CD4-positive, alpha-beta T cell treated with Interleukin-6 at 100 ng/mL for 8 hours (primary cell): Measurements from ENCODE around the gene NDUFS8.
"Not testable (repeated sequence)": the region's sequence is repeated elsewhere in the genome, so short reads cannot be mapped to it uniquely, and the experiment has no call there.

Source experiments
- DNase-seq: peaks from one replicate; pipeline ENCODE4 v3.0.0-alpha.2; 2020; ENCODE audit warnings: mixed read lengths, low spot score

The NDUFS8 gene

DNA sequence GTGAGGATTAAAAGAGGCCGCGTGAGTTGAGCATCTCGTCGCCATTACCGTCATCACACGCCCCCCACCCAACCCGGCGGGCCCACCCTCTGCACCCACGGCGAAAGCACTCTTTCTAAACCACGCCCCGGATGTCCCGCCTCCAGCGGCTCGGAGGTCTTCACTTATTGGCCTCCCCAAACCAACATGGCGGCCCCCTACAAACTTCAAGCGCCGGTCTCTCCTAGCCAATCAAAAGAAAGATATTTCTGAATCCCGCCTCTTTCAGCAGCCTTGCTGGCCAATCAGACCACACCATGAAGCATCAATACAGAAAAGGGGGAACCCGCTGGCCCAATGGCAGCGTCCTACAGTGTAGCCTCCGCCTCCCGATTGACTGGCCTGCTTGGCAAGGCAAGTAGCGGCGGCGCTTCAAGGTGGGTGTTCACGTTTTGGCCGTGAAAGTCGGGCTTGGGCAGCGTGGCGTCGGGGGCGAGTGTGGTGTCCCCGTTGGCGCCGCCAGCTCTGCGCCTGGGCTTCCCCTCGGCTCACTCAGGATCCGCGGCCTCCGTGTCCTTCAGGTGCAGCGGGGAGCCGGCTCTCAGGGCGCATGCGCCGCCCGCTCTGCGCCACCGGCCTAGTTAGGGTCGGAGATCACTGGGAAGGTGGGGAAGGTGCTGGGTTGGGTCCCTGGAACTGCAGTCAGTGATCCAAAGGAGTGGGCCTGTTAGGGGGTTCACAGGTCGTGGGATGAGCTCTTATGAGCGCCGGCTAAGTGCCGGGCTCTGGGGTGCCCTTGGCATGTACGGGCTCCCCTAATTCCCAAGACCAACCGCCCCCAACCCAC is at the start of gene NDUFS8:
Gene NDUFS8, plus strand, starts transcription at position 364 of the 826 bp plus-strand sequence. CDS start 1,471 bp downstream, outside the sequence.
- DNase-seq = peak; percentile 98

DNA sequence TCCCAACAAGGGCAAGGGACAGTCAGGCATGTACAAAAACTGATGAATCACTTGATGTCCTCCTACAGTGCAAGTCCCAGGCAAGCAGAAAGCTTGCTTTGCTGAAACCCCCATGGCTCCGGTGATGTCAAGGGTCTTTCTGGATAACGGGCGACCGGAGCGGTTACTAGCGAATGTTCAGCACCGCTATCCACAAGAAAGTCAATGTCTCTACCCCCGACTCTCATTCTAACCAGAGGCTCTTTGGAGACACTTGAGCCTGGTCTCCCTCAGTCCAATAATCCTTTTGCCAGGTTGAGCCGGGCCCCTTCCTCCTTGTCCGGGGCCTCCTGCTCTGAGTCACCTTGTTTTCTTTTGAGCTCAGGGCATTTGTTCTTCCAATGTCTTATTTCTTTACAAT is 49.3 kb upstream of the NDUFS8 start:
- not testable (repeated sequence) for DNase-seq

DNA sequence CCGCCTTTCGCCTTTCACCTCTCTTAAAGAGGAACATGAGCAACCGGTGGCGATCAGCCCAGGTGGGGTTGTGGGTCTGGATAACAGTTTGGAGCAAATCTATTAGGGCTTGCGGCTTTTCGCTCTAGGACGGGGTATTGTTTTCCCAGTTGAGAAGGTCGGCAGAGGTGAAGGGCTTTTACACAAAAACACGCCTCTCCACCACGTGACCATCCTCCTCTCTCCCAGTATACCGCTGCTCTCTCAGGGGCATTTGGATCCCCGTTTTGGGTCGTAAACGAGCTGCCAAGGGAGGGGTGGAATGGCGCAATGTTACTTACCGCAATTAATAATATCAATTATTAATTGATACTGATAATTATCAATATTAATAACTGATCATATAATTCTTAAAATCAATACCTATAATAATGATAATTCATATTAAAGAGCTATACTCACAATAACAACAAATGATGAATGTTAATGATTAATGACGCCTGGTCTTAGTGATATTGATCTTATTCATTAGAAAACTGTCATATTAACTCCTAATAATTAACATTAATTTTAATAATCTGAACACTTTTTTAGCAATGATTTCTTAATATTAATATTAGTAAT is 48.1 kb upstream of the NDUFS8 start:
- not testable (repeated sequence) for DNase-seq

DNA sequence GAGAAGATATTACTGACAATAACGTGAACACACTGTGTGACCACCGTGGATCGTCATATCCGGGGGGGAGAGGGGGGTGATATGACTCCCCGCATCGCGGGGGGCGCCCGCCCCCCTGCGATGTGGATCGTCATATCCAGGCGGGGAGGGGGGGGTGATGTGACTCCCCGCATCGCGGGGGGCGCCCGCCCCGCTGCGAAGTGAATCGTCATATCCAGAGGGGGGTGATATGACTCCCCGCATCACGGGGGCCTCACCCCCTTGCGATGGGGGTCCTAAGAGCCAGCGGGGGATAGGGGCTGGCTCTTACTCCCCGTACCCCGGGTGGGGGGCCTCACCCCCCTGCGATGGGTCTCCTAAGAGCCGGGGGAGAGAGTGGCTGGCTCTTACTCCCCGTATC is 46.5 kb upstream of the NDUFS8 start:
- no peak for DNase-seq

DNA sequence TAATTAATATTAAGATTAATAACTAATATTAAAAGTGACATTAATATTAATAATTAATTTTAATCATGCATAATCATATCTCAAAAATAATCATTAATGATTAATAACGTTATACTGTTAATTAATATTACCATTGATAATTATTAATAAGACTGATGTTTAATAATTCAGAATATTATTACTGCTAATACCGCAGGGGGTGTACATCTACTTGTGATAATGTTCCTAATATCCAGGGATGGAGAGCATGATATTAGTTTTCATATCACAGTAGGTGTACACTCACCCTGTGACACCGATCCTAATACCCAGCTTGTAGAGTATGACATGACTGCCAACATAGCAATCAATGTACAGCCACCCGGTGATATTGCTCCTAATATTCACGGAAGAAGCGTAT is 45.2 kb upstream of the NDUFS8 start:
- not testable (repeated sequence) for DNase-seq

DNA sequence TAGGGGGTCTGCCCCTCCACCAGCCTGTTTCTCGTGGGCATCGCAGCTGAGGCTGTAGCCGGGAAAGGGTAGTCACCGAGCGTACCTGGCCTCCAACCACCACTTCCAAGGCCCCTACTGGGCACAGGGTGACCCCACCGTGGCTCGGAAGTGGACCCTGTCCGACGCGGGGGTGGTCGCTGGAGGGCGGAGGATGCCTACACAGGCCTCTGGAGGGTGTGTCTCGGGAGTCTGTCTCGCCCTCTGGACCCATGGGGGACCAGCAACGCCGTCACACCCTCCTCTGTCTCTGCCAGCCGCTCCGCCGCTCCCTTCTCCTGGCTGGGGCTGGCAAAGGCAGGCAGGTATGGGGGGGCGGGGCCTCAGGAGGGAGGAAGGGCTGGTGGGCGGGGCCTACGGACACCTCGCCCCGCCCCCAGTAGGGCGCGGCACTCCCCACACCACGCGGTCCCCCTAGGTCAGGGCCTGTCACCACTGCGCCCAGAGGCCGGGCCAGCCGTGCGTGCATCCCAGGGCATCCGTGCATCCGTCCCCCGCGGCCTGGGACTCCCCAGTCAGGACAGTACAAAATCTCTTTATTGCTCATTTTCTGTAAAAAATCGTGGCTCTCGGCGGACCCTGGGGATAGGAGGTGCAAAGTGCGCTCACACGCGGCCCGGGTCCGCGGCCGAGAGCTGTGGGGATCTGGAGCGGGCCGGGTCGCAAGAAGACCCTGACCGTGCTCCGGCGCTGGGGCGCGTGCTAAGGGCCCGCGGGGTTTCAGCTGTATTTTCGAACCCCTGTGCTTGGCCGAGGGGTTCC is 39.7 kb upstream of the NDUFS8 start:
- DNase-seq = not testable (repeated sequence)

DNA sequence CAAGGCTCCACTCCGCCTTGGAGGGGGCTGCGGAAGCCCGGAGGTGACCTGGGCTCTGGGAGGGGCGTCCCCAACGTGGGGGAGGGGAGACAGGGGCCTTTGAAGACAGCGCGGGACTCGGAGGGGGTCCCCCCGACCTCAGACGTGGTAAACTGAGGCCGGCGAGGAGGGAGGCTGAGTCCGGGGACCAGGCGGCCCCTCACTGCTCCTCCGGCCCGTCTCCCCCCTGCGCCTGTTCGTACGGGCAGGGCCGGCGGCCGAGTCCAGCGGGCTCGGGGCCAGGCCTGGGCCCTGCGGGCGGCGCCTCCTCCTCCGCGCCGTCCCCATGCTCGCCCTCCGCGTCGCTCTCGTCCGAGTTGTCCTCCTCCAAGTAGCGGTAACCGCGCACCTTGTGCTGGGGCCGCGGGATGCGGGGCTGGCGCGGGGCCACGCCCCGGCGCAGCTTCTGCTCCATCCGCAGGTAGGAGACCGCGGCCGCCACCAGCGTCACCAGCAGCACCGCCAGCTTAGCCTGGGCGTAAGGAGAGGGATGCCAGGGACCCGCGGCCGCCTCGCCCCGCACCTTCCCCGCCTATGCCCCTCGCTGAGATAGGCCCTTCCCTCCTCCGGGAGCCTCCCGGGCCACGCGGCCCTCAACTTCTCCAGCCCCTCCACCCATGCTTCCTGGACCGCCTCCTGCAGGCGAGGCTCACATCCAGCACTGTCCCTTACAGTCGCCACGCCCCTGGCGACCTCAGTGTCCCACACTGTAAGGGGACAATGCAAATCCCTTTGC is 38.9 kb upstream of the NDUFS8 start:
- not testable (repeated sequence) for DNase-seq

DNA sequence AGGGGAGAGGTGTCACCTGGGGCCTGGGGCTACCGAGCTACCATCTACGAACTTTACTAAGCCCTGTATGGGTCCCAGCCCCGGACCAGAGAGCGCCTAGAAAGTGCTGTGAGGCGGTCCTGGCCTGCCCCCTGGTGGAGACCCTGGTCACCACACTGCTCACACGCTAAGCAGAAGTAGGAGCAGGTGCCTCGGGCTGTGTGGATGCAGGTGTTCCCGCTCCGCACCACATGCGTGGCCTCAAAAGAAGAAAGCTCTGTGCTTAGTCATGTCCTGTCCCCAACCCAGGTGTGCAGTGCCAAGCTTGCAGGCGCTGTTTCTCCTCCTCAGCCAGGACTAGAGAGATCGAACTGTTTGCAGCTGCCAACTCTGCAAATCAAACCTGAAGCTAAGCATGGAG is 36.7 kb upstream of the NDUFS8 start:
- DNase-seq = peak; percentile 68

DNA sequence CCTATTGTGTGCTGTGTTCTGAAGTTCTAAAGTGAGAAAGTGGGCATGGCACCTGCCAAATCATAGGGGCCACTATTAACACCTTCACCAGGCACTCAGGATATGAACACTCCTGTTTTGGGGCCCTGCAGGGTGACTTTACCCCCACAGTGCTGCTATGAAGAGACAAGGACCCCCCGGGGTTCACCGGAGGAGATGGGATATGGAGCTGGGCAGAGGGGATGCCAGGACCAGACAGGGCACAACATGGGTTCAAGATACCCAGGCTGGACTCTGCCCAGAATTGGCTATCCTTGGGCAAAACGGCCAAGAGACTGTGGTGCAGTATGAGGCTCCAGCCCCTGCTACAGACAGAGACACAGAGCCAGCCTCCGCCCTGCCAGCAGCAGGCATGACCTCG is 36.1 kb upstream of the NDUFS8 start:
- DNase-seq = not testable (repeated sequence)

DNA sequence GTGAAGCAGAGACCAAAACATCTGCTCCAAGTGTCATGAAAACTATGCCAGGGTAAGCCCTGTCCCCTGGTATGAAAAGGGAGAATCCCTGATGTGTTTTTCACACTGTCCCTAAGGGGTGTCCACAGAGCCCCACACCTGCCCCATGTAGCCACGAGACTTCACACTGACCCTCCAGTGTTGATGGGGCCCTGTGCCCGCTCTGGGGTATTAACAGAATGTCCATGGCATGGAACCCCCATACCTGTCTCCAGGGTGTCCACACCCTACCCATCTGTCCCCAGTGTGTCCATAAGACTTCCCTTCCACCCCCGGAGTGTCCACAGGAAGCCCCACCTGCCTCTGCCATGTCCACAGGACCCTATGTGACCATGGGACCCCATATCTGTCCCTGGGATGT is 35.4 kb upstream of the NDUFS8 start:
- not testable (repeated sequence) for DNase-seq

DNA sequence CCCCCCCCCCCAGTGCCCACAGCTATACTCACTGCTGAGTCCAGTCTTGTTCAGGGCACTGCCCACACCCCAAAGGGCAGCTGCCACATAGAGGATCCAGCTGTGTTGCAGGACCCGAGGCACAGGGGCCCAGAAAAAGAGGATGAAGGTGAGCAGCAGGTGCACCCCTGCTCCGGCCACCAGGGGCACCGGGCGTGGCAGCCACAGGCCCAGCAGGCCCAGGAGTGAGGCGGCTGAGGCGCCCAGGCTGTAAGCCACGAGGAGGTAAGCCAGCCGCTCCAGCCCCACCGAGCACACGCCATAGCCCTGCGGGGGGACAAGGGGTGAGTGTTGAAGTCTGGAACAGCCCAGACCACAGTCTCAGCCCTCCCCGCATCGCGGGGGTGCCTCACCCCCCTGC is 34.9 kb upstream of the NDUFS8 start:
- DNase-seq = not testable (repeated sequence)

DNA sequence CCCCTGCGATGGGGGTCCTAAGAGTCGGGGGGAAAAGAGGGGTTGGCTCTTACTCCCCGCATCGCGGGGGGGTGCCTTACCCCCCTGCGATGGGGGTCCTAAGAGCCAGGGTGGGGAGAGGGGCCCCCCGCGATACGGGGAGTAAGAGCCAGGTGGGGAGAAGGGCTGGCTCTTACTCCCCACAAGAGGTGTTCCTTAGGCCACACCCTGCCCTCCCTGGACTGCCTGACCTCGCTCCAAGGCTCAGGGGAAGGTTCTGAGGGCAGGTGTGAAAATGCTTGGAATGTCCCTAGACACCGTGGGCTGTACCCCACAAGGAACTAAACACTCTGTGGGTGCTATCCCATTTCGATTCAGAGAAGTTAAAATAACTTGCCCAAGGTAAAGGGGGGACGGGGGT is 34.4 kb upstream of the NDUFS8 start:
- DNase-seq = no peak

DNA sequence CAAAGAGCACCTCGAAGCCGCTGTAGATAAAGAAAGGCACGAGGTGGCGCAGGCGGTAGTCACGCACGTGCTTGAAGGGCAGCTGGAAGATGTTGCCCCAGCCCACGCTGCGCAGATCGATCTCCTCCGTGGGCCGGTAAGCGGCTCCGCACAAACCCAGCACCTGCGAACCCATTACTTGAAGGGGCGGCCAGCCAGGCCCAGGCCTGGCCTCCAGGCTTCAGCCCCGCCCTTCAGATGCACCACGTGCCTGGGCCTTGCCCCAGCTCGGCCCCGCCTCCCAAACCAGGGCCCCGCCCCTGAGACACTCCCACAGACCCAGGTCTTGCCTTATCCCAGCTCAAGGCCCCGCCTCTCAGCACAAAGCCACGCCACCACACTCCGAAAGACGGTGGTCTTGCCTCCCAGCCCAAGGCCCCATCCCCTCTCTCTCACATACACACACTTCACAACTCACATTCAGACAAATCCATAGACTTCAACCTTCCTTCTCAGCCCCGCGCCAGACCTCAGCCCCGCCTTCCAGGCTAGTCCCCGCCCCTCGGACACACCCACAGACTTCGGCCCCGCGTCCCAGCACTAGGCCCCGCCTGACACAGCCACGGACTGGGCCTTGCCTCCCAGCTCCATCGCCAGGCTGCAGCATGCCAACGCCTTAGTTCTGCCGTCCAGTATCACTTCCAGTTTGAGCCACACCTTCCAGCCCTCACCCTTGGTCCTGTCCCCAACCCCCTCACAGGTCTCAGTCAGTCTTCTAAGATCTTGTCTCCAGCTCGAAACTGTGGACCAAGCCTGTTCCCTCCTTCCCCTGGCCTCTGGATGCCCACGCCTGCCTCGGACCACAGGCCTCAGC is 33.6 kb upstream of the NDUFS8 start:
- DNase-seq = no peak

DNA sequence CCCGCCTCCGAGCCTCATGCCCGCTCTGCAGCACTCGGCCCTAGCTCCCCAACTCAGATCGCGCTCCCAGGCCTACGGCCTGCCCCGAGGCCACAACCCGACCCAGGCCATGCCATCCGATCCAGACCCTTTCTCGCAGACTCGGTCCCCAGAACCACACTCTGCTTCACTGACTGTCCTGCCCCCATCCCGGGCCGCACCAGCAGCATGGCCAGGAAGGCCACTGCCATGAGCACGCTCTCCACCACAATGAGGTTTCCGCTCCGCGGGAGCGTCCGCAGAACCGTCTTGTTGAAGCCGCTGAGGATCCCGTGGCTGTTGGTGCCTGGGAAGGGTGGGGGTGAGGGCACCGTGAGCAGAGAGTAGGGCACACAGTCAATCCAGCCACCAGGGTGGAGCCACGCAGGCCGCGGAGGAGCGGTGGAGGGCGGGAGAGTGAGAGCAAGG is 33.0 kb upstream of the NDUFS8 start:
- no peak for DNase-seq

DNA sequence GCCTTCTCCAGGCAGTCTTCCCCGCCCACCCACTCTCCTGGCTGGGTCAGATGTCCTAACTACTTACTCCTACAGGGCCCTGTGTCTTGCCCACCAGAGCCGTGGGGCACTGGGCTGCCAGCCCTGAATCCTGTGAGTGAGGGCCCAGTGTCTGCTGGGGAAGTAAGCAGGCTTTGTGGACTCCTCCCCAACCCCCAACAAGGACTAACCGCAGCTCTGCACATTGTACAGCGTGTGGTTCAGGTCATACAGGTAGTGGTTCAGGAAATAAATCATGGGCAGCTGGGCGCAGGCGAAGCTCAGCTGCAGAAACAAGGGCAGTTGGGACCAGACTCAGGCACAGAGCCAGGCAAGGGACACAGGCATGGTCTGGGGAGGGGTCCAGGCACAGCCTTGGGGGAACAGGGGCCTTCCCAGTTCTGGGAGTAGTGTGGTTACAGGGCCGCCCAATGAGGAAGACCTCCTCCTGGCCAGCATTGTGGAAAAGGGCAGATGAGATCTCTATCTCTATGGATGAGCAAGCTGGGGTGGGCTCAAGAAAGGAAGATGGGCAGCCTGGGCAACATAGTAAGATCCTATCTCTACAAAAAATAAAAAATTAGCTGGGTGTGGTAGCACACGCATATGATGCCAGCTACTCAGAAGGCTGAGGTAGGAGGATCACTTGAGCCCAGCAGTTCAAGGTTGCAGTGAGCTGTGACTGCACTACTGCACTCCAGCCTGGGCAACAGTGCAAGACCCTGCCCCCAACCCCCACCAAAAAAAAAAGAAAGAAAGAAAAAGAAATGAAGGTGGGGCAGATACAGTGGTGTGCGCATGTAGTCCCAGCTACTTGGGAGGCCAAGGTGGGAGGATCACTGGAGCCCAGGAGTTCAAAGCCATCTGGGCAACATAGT is 32.1 kb upstream of the NDUFS8 start:
- peak; percentile 28 for DNase-seq

DNA sequence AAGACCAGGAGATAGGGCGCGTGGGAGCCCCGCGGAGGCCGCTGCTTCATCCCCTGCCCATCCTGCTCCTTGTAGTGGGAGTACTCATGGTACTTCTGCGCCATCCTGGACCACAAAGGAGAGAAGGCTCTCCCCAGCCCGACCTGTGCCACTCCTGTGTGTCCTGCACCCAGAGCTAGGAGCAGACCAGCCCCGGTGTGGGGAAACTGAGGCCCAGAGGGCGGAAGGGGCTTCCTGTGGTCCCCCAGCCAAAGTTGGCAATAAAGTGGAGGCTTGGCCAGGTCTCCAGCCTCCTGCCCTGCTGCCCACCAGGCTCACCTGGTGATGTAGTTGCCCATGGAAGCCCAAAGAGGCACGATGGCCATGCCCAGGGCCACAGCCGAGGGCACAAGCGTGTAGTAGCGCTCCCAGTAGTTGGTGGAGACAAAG is 31.3 kb upstream of the NDUFS8 start:
- no peak for DNase-seq

DNA sequence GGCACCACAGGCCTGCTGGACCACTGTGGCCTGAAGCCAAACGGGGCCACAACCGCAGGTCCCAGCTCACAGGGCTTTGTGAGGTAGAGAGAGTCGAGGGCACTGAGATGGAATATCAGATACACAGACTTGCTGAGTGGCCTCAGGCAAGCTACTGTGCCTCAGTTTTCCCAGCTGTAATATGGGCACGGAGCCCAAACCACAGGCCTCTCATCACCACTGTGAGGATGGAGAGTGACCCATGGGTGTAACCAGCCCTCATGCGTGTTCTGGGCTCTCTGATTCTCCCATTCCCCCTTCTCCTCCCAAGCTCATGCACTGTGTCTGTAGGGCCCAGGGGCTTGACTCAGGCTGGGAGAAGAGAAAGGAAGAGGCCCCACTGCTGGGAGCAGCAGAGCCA is 30.8 kb upstream of the NDUFS8 start:
- no peak for DNase-seq

DNA sequence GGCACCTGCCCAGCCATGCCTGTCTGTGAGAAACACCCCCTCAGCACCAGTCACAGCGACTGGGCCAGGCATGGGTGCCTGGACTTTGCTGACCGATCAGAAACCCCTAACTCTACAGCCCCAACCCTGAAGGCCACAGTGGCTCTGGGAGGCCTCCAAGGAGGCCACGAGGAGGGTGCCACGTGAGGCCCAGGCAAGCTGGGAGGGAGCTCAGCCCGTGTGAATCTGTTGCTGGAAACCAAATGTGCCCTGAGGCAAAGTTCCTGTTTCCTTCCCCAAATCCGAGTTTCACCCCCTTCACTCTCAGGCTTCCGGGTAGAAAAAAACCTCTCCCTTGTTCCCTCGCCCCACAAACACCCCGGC is 27.9 kb upstream of the NDUFS8 start:
- DNase-seq = no peak

DNA sequence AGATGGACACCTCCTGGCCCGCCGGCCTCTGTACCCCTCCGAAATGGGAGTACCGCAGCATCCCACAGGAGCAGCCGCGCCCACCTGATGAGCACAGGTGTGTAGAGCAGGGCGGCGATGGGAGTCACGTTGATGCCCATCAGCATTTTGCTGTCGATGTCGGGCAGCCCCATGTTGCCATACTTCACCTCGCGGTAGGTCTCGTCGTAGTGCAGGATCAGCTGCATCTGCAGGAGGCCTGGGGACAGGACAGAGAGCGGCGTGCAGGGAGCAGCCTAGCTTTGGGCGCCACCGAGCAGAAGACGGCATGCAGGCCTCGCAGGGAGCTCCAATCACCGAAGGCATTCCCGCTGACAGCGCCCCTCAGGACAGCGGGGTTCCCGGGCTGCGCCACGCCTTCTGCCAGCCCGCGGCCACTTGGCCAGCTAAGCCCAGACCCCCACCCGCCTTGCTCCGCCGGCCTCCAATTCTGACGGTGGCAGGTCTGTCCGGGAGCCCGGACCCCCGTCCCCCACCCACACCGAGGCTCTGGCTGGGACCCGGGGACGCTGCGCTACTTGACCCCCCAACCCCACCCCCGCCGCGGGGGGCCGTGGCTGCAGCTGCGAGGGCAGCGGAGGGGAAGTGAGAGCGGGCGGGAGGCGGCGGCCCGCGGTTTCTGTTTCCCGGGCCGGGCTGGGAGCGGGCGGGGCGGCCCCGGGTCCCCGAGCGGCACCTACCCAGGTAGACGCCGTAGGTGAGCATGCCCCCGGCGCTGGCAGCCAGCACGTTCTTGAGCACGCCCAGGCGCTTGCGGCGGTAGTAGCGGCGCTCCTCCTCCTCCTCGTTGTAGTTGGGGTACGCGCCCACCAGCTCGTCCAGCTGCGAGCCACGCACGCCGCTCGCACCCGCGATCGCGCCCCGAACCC is 27.3 kb upstream of the NDUFS8 start:
- DNase-seq = peak; percentile 60
